HEK293T (cell line): ENCODE data around the gene AANAT.
"Not testable (repeated sequence)": the region's sequence is repeated elsewhere in the genome, so short reads cannot be mapped to it uniquely, and the experiment has no call there.

Experiments
- BHLHE40 ChIP-seq: fragments of 450-650 bp; IDR thresholded peaks from 2 replicates; pipeline ENCODE4 v1.6.1; 2016; ENCODE audit warnings: mild to moderate bottlenecking, moderate library complexity, borderline replicate concordance
- CTBP1 ChIP-seq: fragments of 450-650 bp; IDR thresholded peaks from 2 replicates; pipeline ENCODE4 v1.6.1; 2016; ENCODE audit warnings: borderline replicate concordance
- FOXM1 ChIP-seq: fragments of 450-650 bp; IDR thresholded peaks from 2 replicates; pipeline ENCODE4 v1.6.1; 2017; ENCODE audit warnings: mild to moderate bottlenecking, borderline replicate concordance
- LEF1 ChIP-seq: fragments of 450-650 bp; IDR thresholded peaks from 2 replicates; pipeline ENCODE4 v1.6.1; 2017; ENCODE audit warnings: mild to moderate bottlenecking, borderline replicate concordance
- NFRKB ChIP-seq: fragments of 450-650 bp; IDR thresholded peaks from 2 replicates; pipeline ENCODE4 v1.6.1; 2016; ENCODE audit warnings: mild to moderate bottlenecking, moderate library complexity
- SP1 ChIP-seq: fragments of 450-650 bp; IDR thresholded peaks from 2 replicates; pipeline ENCODE4 v1.6.1; 2017
- SUZ12 ChIP-seq: fragments of 450-650 bp; IDR thresholded peaks from 2 replicates; pipeline ENCODE4 v1.6.1; 2016; ENCODE audit warnings: mild to moderate bottlenecking

DNA sequence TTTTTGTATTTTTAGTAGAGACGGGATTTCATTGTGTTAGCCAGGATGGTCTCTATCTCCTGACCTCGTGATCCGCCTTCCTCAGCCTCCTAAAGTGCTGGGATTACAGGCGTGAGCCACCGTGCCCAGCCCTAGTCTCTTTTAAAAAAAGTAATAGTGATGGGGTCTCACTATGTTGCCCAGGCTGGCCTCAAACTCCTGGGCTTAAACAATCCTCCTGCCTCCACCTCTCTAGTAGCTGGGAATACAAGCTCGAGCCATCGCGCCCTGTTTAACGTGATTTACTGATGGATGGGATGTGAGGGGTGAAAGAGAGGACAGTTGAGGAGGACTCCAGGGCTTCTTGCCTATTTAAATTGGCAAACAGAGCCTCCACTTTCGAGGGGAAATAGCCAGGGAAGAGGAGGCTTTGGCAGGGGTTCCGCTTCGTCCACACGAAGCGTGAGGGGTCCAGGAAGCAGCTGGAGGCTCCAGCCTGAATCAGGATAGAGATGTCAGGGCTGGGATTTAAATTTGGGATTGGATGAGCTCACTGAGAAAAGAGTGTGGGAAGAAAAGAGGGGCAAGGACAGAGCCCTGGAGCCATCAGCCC, 41.2 kb downstream of the AANAT start:
- TF ChIP-seq FOXM1, LEF1, SP1, BHLHE40, NFRKB, CTBP1, SUZ12: not testable (repeated sequence)
